Gastrocnemius medialis (tissue), 4 donors: ENCODE results near the gene GEMIN5.

Source experiments
- CTCF ChIP-seq, 5 experiments: fragments of 450-650 bp in 3 of 5; fragments of 200-600 bp in 2 of 5; sonication (generic) in 2 of 5; IDR thresholded peaks in 4 of 5; conservative IDR thresholded peaks in 1 of 5; 1 replicate in 4 of 5; 2 replicates in 1 of 5; pipeline ENCODE4 v1.5.1; 2016 to 2019; ENCODE audit warnings: antibody characterized with exemption in 5 of 5, mild to moderate bottlenecking in 3 of 5, moderate library complexity in 3 of 5
- POLR2A ChIP-seq, 2 donors: fragments of 450-650 bp; IDR thresholded peaks; one replicate each; pipeline ENCODE4 v1.6.1; 2017; ENCODE audit warnings: antibody characterized with exemption in 2 of 2, mild to moderate bottlenecking in 2 of 2, moderate library complexity in 2 of 2

- peak in 4 of 5 experiments; percentile 37 to 55 (median 47) for TF ChIP-seq CTCF (IDR thresholded peaks at IDR 0.05 in 4 of 5, conservative IDR thresholded peaks at IDR 0.05 in 1 of 5)
- TF ChIP-seq POLR2A (IDR thresholded peaks at IDR 0.05), result no peak
These were observed 7.8 kb upstream of the GEMIN5 start for GRCh38 chr5:154945695-154946301.
